Activated CD8-positive, alpha-beta T cell treated with anti-CD3 and anti-CD28 coated beads, Interleukin-2, amount 10 ng/mL, durations not matched to agents 7 days and 5 days (primary cell): ENCODE data around the gene TLE6. TPM values are rescaled to one million over a fixed set of nuclear protein-coding genes. Genes with fewer than 3 reads are reported as not detected.
"Not testable (repeated sequence)": the region's sequence is repeated elsewhere in the genome, so short reads cannot be mapped to it uniquely, and the experiment has no call there.

Experiments
- ATAC-seq: fragments of 150-1000 bp; cut with Tn5 transposase; one replicate; pipeline ENCODE4 v1.10.0; 2021; ENCODE audit warnings: moderate library complexity
- CTCF ChIA-PET: fragments of 350-600 bp; sonication (Branson Sonifier 250); formaldehyde crosslinking; loops from one replicate; lab custom pipeline; 2021; ENCODE audit warnings: antibody characterized with exemption; lab: Charles Lee
- POLR2A ChIA-PET: fragments of 350-600 bp; sonication (Branson Sonifier 250); formaldehyde crosslinking; loops from one replicate; lab custom pipeline; 2021; ENCODE audit warnings: antibody characterized with exemption; lab: Charles Lee
- DNase-seq: peaks from one replicate; pipeline ENCODE4 v3.0.0-alpha.2; 2020
- H3K27ac Mint-ChIP-seq: one replicate; pipeline ENCODE4 v1.8.0; 2021; ENCODE audit warnings: mild to moderate bottlenecking, mixed read lengths
- H3K27me3 Mint-ChIP-seq: one replicate; pipeline ENCODE4 v1.8.0; 2021; ENCODE audit warnings: low read depth, mixed read lengths
- H3K36me3 Mint-ChIP-seq: one replicate; pipeline ENCODE4 v1.8.0; 2021; ENCODE audit warnings: low read depth, mixed read lengths
- H3K4me1 Mint-ChIP-seq: one replicate; pipeline ENCODE4 v1.8.0; 2021; ENCODE audit warnings: low read depth, mixed read lengths
- H3K4me3 Mint-ChIP-seq: one replicate; pipeline ENCODE4 v1.8.0; 2021; ENCODE audit warnings: mild to moderate bottlenecking, mixed read lengths
- H3K9me3 Mint-ChIP-seq: one replicate; pipeline ENCODE4 v1.8.0; 2022; ENCODE audit warnings: mixed read lengths; ENCODE audit not compliant: insufficient read depth
- total RNA-seq, 2 experiments: library from RNA; stranded (reverse); gene quantifications; one replicate each; pipeline ENCODE4 v1.2.3, GENCODE V29; 2021

Gene TLE6
- total RNA-seq, 2 experiments from 2014 or later, result 2.0 to 2.7 TPM

DNA sequence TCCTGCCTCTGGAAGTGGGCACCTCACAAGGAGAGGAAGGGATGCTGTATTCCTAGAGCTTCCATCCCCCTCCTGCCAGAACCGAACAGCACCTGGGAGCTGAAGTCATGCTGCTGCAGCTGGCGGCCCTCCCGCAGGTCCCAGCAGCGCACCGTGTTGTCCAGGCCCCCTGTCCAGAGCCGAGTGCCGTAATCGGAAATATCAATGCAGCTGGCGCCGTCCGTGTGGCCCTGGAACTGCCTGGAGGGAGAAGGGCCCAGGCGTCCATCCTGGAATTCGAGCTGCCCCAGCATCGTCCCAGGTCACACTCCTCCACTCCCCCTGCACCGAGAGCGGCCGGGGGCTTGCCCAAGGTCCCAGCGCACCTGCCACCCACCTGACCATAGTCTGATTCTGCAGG is 28.0 kb downstream of the TLE6 start:
- H3K36me3 Mint-ChIP-seq, result no peaks in the 10 kb centered on the region
- H3K9me3 Mint-ChIP-seq, result no peaks in the 10 kb centered on the region
- no peaks in the 10 kb centered on the region for H3K27me3 Mint-ChIP-seq
- ATAC-seq, result no peak
- ChIA-PET CTCF (interaction anchor here (1.3 kb wide), 1 partner anchor 55 kb away, joined by 5 read pairs; no protein-coding TSS in a partner anchor), POLR2A (interaction anchor here (0.8 kb wide), 1 partner anchor 47 kb away, joined by 3 read pairs; no protein-coding TSS in a partner anchor)
- no peak for DNase-seq
- H3K4me3 Mint-ChIP-seq, result no peak overlapping the region
- no peaks in the 10 kb centered on the region for H3K4me1 Mint-ChIP-seq
- no peak overlapping the region for H3K27ac Mint-ChIP-seq

GRCh38 chr19:3006075-3006767 is 28.9 kb downstream of the TLE6 start:
- Mint-ChIP-seq H3K9me3 (no peaks in the 10 kb centered on the region), H3K4me1 (no peaks in the 10 kb centered on the region), H3K4me3 (no peak overlapping the region), H3K27me3 (no peaks in the 10 kb centered on the region), H3K36me3 (no peaks in the 10 kb centered on the region), H3K27ac (no peak overlapping the region)
- ChIA-PET POLR2A (no interaction called here), CTCF (interaction anchor here (1.3 kb wide), 1 partner anchor 56 kb away, joined by 5 read pairs; no protein-coding TSS in a partner anchor)
- ATAC-seq (peak; percentile 23), DNase-seq (peak; percentile 38)

- H3K4me1 Mint-ChIP-seq, result no peaks in the 10 kb centered on the region
- ATAC-seq (no peak), DNase-seq (no peak)
- CTCF ChIA-PET, result interaction anchor here (0.7 kb wide), 1 partner anchor 96 kb away, joined by 4 read pairs; no protein-coding TSS in a partner anchor
- H3K27me3 Mint-ChIP-seq, result no peaks in the 10 kb centered on the region
- no peaks in the 10 kb centered on the region for H3K9me3 Mint-ChIP-seq
- H3K27ac Mint-ChIP-seq, result no peak overlapping the region
- POLR2A ChIA-PET, result no interaction called here
- H3K4me3 Mint-ChIP-seq, result no peak overlapping the region
- H3K36me3 Mint-ChIP-seq, result no peaks in the 10 kb centered on the region
These were observed 30.6 kb downstream of the TLE6 start for GRCh38 chr19:3007975-3008374.

- no peaks in the 10 kb centered on the region for H3K27me3 Mint-ChIP-seq
- no peaks in the 10 kb centered on the region for H3K36me3 Mint-ChIP-seq
- H3K27ac Mint-ChIP-seq, result no peak overlapping the region
- H3K9me3 Mint-ChIP-seq, result no peaks in the 10 kb centered on the region
- DNase-seq (no peak), ATAC-seq (no peak)
- POLR2A ChIA-PET, result no interaction called here
- CTCF ChIA-PET, result no interaction called here
- H3K4me1 Mint-ChIP-seq, result no peaks in the 10 kb centered on the region
- no peak overlapping the region for H3K4me3 Mint-ChIP-seq
These were observed 31.6 kb downstream of the TLE6 start for GRCh38 chr19:3008994-3009393.

GRCh38 chr19:3010871-3011270 is 33.5 kb downstream of the TLE6 start:
- ChIA-PET POLR2A (no interaction called here), CTCF (no interaction called here)
- H3K9me3 Mint-ChIP-seq, result no peaks in the 10 kb centered on the region
- H3K36me3 Mint-ChIP-seq, result no peaks in the 10 kb centered on the region
- H3K27me3 Mint-ChIP-seq, result no peaks in the 10 kb centered on the region
- H3K4me1 Mint-ChIP-seq, result no peaks in the 10 kb centered on the region
- H3K27ac Mint-ChIP-seq, result no peak overlapping the region
- no peak for ATAC-seq
- H3K4me3 Mint-ChIP-seq, result no peak overlapping the region
- no peak for DNase-seq

DNA sequence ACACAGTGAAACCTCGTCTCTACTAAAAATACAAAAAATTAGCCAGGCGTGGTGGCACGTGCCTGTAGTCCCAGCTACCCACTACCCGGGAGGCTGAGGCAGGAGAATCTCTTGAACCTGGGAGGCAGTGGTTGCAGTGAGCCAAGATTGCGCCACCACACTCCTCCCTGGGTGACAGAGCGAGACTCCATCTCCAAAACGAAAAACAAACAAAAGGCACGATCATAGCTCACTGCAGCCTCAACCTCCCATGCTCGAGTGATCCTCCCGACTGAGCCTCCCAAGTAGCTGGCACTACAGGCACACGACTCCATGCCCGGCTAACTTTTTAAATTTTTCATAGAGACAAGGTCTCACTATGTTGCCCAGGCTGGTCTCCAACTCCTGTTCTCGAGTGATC is 34.7 kb downstream of the TLE6 start:
- CTCF ChIA-PET, result interaction anchor here (1.7 kb wide), 1 partner anchor 92 kb away, joined by 6 read pairs; no protein-coding TSS in a partner anchor
- H3K36me3 Mint-ChIP-seq, H3K9me3 Mint-ChIP-seq, H3K27me3 Mint-ChIP-seq, H3K4me1 Mint-ChIP-seq, H3K4me3 Mint-ChIP-seq, POLR2A ChIA-PET, DNase-seq, ATAC-seq, H3K27ac Mint-ChIP-seq: not testable (repeated sequence)

DNA sequence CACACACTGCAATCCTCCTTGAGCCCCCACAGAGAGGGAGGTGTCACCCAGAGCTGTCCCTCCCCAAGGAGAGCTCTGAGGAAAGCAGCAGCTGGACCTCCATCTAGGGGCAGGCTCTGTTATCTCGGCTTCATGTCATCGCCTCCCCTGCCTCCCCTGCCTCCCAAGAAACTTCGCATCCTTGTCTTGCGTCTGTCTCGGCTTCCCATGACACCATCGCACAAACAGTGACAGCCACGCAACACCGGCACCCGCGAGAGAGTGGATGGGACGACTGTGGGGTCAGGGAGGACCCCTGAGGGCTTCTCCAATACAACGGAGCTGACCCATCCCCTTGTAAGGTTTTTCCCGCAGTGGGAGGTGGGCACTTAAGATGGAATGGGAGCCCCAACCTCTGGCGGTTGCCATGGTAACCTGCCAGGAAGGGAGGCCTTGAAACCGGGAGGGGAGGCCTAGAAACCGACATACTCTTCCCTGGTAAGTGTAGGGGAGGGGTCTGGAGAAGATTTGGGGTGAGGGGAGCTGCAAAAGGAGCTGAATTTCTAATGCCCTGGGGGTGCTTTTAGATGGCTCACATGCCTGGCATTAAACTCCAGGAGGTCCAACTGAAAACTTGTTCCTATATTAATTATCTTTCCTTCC is 35.4 kb downstream of the TLE6 start:
- H3K27ac Mint-ChIP-seq, result no peak overlapping the region
- CTCF ChIA-PET, result interaction anchor here (1.2 to 1.7 kb wide), 3 partner anchors 63 to 293 kb away, joined by 3 to 6 read pairs (median 4); no protein-coding TSS in a partner anchor
- H3K9me3 Mint-ChIP-seq, result no peaks in the 10 kb centered on the region

DNA sequence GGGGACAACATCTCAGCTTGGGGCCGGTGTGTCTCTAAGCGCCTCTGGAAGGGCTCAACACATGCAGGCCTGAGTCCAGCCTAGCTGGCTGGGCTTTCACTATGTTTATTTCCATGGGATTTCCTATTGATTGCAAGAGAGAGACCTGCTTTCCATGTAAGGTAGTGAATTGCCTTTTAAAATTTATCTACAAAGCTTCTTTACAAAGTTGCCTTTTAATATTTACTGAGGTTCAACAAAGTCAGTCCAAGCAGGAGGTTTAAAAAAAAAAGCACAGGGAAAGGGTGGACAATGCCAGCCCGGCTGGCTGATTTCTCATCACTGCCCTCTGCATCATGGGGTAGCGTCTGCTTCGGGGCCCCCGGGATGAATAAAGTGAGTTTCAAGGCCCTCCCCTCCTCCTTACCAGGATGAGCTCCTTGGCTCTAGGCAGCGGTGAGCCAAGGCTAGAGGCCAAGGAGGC is 35.9 kb downstream of the TLE6 start:
- no peak for ATAC-seq
- Mint-ChIP-seq H3K36me3 (no peaks in the 10 kb centered on the region), H3K9me3 (no peaks in the 10 kb centered on the region), H3K4me3 (no peak overlapping the region), H3K27ac (no peak overlapping the region), H3K4me1 (no peaks in the 10 kb centered on the region), H3K27me3 (no peaks in the 10 kb centered on the region)
- DNase-seq, result no peak
- ChIA-PET CTCF (interaction anchor here (1.2 to 1.7 kb wide), 3 partner anchors 63 to 292 kb away, joined by 3 to 6 read pairs (median 4); no protein-coding TSS in a partner anchor), POLR2A (no interaction called here)

More for the DNA sequence above, 35.4 kb downstream of the TLE6 start:
- ATAC-seq, result no peak
- H3K36me3 Mint-ChIP-seq, result no peaks in the 10 kb centered on the region
- H3K4me1 Mint-ChIP-seq, result no peaks in the 10 kb centered on the region
- H3K27me3 Mint-ChIP-seq, result no peaks in the 10 kb centered on the region
- DNase-seq, result no peak
- no peak overlapping the region for H3K4me3 Mint-ChIP-seq
- POLR2A ChIA-PET, result no interaction called here

DNA sequence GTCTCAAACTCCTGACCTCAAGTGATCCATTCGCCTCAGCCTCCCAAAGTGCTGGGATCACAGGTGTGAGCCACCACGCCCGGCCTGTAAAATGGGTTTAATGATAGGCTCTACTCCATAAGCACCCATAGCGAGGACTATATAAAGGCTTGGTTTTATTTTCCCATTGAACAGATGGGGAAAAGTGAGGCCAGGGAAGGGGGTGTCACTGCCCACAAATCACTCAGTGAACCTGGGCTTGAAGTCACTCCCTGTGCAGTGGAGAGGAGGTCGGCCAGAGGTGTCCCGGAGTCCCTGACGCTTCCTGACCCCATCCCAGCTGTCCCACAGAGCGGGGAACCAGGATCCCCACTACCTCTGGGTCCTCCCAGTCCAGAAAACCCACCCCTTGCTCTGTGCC is 36.8 kb downstream of the TLE6 start:
- ATAC-seq (no peak), DNase-seq (no peak)
- CTCF ChIA-PET, result interaction anchor here (1.0 to 1.5 kb wide), 2 partner anchors 52 to 291 kb away, joined by 3 read pairs; no protein-coding TSS in a partner anchor
- Mint-ChIP-seq H3K36me3 (no peaks in the 10 kb centered on the region), H3K27ac (no peak overlapping the region), H3K9me3 (no peaks in the 10 kb centered on the region), H3K4me1 (no peaks in the 10 kb centered on the region), H3K4me3 (no peak overlapping the region), H3K27me3 (no peaks in the 10 kb centered on the region)
- POLR2A ChIA-PET, result no interaction called here

DNA sequence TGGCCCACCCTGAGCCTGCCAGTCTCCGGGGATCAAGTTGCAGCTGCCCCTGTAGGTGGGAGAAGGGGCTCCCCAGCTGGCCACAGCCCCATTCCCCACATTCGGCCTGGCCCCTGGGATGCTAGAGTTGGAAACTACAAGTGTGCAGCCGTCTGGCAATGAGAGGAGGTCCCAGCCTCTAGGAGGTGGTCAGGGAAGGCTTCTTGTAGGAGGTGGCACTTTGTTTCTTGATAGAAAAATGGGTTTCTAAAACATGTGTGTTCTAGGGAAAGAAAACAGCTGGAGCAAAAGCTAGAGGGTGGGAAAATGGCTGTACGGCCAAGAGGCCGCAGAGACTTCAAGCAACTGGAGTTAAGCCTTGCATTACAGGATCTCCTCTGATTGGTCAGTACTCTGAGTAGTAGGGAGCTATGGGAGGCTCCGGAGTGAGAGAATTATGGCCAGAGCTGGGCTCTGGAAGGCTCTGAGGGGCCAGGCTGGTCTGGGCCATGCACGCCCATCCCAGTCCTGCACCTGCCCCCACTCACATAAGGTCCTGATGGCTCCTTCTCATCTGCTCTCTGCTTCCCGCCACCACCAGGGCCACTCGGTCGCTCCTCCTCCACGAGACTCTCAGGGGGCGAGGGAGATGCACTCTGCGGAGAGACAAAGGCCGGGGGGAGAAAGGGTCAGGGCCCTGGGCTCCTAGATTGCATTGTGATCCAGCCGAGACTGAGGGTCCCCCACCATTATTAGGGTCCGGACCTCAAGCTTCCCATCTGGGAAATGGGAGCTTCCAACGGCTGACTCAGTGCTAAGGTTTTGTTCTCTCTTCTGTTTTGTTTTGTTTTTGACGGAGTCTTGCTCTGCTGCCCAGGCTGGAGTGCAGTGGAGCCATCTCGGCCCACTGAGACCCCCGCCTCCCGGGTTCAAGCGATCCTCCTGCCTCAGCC is 38.0 kb downstream of the TLE6 start:
- H3K4me1 Mint-ChIP-seq, result no peaks in the 10 kb centered on the region
- H3K9me3 Mint-ChIP-seq, result no peaks in the 10 kb centered on the region
- ATAC-seq, result no peak
- H3K4me3 Mint-ChIP-seq, result no peak overlapping the region
- CTCF ChIA-PET, result interaction anchor here (1.0 to 1.5 kb wide), 2 partner anchors 53 to 65 kb away, joined by 3 to 5 read pairs; no protein-coding TSS in a partner anchor
- no peaks in the 10 kb centered on the region for H3K27me3 Mint-ChIP-seq
- POLR2A ChIA-PET, result interaction anchor here (0.6 kb wide), 1 partner anchor 70 kb away, joined by 3 read pairs; no protein-coding TSS in a partner anchor
- H3K36me3 Mint-ChIP-seq, result no peaks in the 10 kb centered on the region
- DNase-seq, result no peak
- no peak overlapping the region for H3K27ac Mint-ChIP-seq

DNA sequence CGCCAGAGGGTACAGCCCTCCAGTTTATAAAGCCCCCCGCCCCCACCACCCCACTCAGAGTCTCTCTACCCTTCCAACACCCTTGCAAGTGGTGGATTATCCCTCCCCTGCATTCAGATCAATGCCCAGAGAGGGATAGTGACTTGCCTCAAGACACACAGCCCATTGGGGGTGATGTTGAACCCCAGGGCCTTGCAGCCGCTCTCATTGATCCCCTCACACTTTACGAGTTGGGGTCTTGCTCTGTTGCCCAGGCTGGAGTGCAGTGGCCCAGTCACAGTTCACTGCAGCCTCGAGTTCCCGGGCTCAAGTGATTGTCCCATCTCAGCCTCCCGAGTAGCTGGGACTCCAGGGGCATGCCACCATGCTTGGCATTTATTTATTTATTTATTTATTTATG is 40.6 kb downstream of the TLE6 start:
- ATAC-seq, result no peak
- H3K36me3 Mint-ChIP-seq, result no peaks in the 10 kb centered on the region
- H3K27me3 Mint-ChIP-seq, result no peaks in the 10 kb centered on the region
- no peak overlapping the region for H3K27ac Mint-ChIP-seq
- POLR2A ChIA-PET, result no interaction called here
- H3K4me1 Mint-ChIP-seq, result peaks cover 3% of the 10 kb centered on the region
- no peaks in the 10 kb centered on the region for H3K9me3 Mint-ChIP-seq
- no peak for DNase-seq
- no peak overlapping the region for H3K4me3 Mint-ChIP-seq
- CTCF ChIA-PET, result no interaction called here
